GM19025 (cell line): Measurements from ENCODE around the gene PLD1.

ENCODE experiments used
- ATAC-seq: cut with Tn5 transposase; IDR thresholded peaks from one replicate; pipeline ENCODE4 v1.9.1; 2021; ENCODE audit warnings: mild to moderate bottlenecking, low read depth, moderate library complexity; ENCODE audit not compliant: unreplicated experiment

The PLD1 gene

DNA sequence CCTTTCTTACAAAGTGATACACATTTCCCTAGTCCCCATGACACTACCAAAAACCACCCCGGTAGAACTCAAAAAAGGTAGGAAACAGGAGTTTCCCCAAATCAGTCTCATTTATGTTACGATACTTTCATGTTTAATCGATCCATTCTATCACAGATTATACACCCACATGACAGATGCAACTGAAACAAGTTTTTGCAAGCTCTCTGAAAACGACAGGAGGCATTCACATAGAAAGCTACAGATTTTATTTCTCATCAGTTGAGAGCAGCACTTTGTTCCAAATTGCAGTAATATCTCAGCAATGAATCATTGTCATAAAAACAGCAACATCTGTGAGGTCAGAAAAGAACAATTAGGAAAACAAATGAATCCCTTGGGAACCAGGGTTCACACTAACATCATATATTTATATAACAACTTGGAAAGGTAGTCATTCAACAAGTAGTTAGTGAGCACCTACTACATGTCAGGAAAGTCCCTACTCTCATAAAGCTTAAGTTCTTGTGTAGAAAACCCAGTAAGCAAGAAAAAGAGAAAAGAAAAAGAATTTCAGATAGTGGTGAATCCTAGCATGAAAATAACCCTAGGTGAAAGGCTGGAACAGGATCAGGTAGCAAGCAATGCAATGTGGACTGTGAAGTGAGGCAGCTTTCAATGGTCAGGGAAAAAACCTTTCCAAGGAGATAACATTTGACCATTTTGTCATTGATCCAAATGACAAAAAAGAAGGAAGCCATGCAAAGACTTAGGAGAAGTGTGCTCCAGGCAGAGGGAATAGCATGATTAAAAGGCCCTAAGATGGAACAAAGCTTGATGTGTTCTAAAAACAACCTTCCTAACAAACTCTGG lies 8.3 kb downstream of the PLD1 start:
- ATAC-seq, result no peak

DNA sequence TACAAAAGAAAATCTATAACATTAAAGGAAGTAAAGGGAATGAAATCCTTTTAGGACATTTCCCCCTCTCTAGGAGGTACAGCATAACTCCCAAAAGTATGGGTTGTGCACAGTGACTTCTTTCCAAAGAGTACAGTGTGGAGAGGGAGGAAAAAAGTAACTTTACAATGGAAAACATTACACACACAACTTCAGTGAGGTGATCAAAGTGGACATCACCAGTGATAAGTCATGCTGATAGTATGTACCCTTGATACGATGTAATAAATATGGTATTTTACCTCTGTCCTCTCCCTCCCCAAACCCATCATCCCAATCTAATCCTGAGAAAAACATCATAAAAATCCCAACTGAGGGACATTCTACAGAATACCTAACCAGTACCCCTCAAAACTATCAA lies 10.8 kb downstream of the PLD1 start:
- ATAC-seq, result no peak

DNA sequence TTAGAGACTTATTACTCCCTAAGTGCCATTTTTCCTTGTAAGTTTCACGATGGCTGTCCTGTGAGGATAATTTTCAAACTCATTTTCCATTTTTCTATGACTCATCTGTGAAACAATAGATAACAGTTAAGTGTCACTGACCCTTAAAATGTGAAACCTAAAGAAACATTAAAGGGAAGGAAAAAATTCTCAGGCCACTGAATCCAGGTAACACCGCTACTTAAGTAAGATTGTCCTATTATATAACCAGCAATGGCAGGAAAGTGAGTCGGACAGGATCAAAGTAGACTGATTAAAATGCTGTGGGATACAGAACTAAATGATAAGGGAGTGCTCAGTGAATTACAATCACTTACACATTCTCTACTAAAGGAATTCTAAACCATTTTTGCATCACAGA lies 12.4 kb downstream of the PLD1 start:
- no peak for ATAC-seq

- peak; percentile 78 for ATAC-seq
Observed at GRCh38 chr3:171797265-171797679, 13.0 kb downstream of the PLD1 start.

DNA sequence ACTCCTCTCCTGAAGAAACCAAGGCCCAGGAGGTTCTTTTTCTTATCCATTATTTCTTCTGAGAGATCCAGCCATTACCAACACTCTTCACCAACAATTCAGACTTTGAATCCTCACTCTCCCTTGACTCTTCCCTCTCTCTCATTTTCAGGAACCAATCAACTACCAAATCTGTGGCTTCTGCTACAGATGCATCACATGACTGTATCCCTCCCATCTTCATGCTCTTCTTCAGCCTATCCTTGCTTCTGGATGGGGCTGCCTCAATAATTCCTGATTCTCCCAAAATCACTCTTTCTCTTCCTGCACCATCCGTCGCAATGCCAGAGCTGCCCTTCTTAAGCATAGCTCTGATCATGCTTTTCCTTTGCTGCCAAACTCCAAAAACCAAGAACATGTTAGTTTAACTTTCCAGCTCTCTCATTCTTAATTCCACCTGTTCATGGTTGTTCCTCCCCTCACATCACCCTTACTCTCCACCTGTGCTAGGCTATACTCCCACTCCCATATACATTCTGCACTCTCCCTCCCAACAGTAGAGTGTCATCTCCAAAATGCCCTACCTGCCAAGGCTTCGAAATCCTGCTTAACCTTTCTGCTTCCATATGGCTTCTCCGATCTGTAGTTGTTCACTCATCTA lies 13.5 kb downstream of the PLD1 start:
- ATAC-seq, result no peak

DNA sequence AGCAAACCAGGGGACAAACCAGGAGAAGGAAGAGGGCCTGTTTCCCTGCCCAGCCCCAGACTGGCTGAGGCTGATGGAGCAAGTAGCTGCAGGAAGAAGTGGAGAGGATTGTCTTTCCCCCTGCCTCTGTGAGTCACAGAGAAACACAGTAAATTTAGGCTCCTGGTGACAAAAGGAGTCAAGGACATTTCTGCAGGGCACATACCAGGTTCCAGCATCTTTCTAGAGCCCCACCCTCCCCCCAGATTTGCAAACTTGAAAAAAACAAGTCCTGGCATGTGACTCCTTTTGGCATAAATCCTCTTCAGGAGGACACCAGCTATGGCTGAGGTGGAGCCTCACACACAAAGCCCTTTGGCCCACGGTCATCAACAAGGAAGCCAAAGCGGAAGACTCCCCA lies 17.8 kb downstream of the PLD1 start:
- ATAC-seq, result no peak

DNA sequence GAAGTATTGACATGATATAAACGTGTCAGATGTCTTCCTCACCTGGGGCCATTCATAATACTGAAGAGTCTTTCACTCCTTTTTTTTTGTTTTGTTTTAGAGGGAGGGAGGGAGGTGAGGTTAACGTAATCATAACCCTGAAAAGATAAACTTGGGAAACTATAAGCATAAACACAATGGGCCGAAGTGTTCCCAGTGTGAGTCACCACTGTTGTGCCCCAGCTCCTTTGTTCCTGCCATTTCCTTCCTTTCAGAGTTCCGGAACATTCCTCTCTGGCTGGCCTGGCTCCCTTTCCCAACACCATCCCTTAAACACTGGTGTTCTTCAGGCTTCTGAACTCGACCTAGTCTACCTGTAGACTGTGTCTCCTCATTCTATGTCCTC lies 18.6 kb downstream of the PLD1 start:
- ATAC-seq, result no peak

DNA sequence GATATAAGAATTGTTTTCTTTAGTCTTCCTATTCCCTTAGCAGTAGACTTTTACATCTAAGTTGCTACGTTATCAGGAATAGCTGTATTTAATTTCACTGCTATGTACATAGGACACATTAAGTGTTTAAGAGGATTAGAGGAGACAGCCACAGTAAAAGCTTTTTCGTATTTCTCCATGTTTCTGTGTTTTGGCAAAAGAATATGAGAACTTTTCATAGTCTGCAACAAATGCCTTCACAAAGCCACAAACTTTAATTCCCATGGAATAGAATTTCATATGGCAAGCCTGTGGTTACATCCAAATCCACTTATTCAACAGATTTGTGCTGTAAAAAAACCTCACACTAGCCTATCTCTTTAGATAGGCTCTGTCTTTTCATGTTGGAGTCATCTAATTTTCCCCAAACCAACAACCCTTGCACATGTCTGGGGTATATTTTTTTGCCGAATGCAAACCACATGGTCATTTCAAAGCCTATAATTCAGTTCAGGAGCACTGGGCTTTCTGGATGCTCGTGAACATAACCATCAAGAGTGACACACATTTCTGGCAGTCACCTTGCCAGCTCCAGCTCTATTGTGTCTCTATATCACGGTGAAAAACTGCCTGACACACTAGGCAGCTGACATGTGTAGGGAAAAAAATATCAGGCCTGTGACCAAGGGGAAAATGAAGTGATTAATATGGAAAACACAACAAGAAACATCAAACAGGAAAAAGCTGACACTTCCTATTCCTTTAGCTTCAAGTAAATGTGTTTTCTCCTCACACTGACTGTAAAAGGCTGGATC lies 19.2 kb downstream of the PLD1 start:
- ATAC-seq, result no peak

DNA sequence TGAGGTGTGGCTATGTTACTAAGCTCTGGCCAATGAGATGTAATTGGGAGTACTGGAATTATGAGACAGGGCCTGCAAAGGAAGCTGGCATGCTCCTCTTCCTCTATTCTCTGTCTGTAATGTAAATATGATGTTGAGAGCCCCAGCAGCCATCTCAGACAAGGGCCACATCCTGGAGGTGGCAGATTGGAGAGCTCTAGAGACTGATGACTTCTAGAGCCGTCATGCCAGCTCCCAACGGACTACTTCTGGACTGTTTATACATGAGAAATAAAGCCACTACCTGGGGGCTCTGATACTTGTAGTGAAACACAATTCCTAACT lies 19.7 kb downstream of the PLD1 start:
- ATAC-seq, result no peak

GRCh38 chr3:171789759-171790505 lies 20.4 kb downstream of the PLD1 start:
- no peak for ATAC-seq

GRCh38 chr3:171788546-171789351 lies 21.5 kb downstream of the PLD1 start:
- no peak for ATAC-seq

DNA sequence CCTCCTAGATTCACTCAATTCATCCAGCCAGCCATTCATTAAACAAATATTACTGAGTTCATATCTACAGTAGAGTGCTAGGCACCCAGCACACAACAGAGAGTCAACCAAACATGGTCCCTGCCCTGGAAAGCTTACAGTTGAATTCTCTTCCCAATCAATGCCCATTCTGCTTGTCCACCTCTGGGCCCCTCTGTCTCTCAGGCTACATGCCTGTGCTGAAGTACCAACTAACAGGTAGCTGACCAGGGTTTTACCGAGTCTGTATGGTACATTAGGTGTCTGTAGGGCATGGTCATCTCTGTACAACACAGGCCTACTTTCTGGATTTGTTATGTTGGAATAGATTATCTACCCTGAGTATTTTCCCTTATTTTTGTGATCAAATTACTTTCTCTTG lies 23.3 kb downstream of the PLD1 start:
- no peak for ATAC-seq

- no peak for ATAC-seq
Observed at GRCh38 chr3:171784937-171785336, 25.3 kb downstream of the PLD1 start.

GRCh38 chr3:171784387-171784786 lies 25.9 kb downstream of the PLD1 start:
- no peak for ATAC-seq

DNA sequence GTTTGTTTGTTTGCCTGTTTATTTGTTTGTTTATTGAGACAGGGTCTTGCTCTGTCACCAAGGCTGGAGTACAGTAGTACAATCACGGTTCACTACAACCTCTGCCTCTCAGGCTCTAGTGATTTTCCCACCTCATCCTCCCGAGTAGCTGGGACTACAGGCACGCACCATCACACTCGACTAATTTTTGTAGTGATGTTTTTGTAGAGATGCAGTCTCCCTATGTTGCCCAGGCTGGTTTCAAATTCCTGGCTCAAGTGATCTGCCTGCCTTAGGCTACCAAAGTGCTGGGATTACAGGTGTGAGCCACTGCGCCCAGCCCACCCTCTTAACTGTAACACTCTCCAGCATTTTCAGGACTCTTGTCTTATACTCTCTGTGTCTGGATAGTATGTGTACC lies 26.7 kb downstream of the PLD1 start:
- no peak for ATAC-seq

DNA sequence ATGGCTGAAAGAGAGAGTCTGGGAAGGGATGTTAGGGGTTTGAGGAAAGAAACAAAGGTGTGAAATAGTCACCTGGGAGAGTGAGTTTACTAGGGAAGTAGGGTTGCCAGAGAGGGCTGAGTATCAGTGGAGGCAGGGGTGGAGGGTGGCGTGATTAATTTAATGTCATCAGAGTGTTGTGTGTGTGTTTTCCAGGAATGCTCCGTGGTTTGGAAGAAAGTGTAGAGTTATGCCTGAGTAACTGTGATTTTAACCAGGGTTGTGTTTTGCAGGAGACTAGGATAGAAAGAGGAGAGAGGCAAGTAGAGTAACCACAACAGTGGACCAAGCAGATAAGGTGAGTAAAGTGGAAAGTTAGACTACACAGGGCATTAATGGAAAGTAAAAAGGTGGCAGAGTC lies 27.2 kb downstream of the PLD1 start:
- ATAC-seq, result no peak

- no peak for ATAC-seq
Observed at GRCh38 chr3:171782617-171783016, 27.7 kb downstream of the PLD1 start.

DNA sequence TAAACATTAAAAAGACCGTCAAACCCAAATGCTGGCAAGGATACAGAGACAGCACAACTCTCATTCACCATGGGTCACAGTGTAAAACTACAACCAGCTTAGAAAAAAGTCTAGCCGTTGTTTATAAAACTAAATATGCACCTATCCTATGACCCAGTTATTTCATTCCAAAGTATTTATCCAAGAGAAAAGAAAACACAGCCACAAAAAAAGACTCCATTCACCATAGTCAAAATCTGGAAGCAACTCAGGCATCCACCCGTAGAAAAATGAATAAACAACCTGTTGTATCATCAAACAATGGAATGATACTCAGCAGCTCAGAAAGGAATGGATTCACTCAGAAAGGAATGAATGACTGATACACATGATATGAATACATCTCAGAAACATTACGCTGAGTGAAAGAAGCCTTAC lies 28.6 kb downstream of the PLD1 start:
- no peak for ATAC-seq

DNA sequence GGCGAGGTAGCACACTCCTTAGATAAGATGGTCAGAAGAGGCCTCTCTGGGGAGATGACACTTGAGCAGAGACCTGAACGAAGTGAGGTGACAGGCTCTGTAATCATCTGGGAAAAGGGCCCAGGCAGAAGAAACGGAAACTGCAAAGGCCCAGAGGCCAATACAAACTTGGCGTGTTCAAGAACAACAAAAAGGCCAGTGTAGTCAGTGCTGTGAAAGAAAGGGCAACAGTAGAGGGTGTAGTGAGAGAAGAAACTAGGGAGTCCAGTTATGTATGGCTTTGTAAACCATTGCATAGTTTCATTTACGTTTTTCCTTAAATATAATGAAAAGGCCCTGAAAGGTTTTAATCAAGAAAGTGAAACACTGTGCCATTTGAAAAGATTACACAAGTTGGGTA lies 31.8 kb downstream of the PLD1 start:
- no peak for ATAC-seq

- ATAC-seq, result no peak
Observed at GRCh38 chr3:171777596-171777995, 32.7 kb downstream of the PLD1 start.
